Endothelial cell of umbilical vein (primary cell): ENCODE data around the gene ELMO1. TPM values are rescaled to one million over a fixed set of nuclear protein-coding genes. Genes with fewer than 3 reads are reported as not detected.

ENCODE experiments used
- Bru-seq: library from RNA; stranded (reverse); fragments of 400-500 nt; gene quantifications from one replicate; lab custom pipeline; 2021; lab: Mats Ljungman, UMichigan
- BruChase-seq, 2 experiments: library from RNA; stranded (reverse); fragments of 400-500 nt; gene quantifications; one replicate each; lab custom pipeline; 2021; lab: Mats Ljungman, UMichigan
- BruUV-seq: library from RNA; stranded (reverse); fragments of 400-500 nt; replicated peaks from 2 replicates; lab custom pipeline; 2021; lab: Mats Ljungman, UMichigan
- CTCF ChIA-PET: fragments of 300-600, 350-600 bp; sonication (Branson Sonifier 250); formaldehyde crosslinking; loops from one replicate; lab custom pipeline; 2021; ENCODE audit warnings: antibody characterized with exemption, inconsistent platforms; lab: Charles Lee
- POLR2A ChIA-PET: fragments of 300-600, 350-600 bp; sonication (Branson Sonifier 250); formaldehyde crosslinking; loops from one replicate; lab custom pipeline; 2021; ENCODE audit warnings: antibody characterized with exemption, inconsistent platforms; lab: Charles Lee
- DNase-seq: peaks from one replicate; pipeline ENCODE4 v3.0.0-alpha.2; 2011; ENCODE audit warnings: low read depth, low spot score
- FAIRE-seq: peaks from 2 replicates; lab custom pipeline; 2011; peaks lifted over from hg19 to GRCh38; lab: Jason Lieb, UNC
- H2AFZ ChIP-seq: 2 replicates; pipeline ENCODE4 v1.6.0; 2012; ENCODE audit warnings: low read depth, low read length, control low read depth, inconsistent platforms
- H3K27ac ChIP-seq: 2 replicates; pipeline ENCODE4 v1.5.1; 2011; ENCODE audit warnings: low read depth, mild to moderate bottlenecking, control low read depth, low read length, moderate library complexity; ENCODE audit not compliant: insufficient read depth
- H3K27me3 ChIP-seq, 2 experiments: 2 replicates each; pipeline versions ENCODE4 v1.6.0 to v1.6.1; 2011; ENCODE audit warnings: low read length in 2 of 2, mixed read lengths in 1 of 2; ENCODE audit not compliant: control insufficient read depth in 2 of 2, insufficient read depth in 2 of 2
- H3K36me3 ChIP-seq, 2 experiments: 2 replicates in 1 of 2; 3 replicates in 1 of 2; pipeline ENCODE4 v1.5.1; 2011; ENCODE audit warnings: low read length in 2 of 2, mild to moderate bottlenecking in 1 of 2, moderate library complexity in 1 of 2; ENCODE audit not compliant: control insufficient read depth in 2 of 2, insufficient read depth in 2 of 2; ENCODE audit errors: extremely low read depth in 1 of 2
- H3K4me1 ChIP-seq: 3 replicates; pipeline ENCODE4 v1.5.1; 2011; ENCODE audit warnings: mild to moderate bottlenecking, low read length; ENCODE audit not compliant: control insufficient read depth, insufficient read depth; ENCODE audit errors: extremely low read depth
- H3K4me2 ChIP-seq: 2 replicates; pipeline ENCODE4 v1.6.1; 2011; ENCODE audit warnings: low read length, control low read depth, mixed read lengths; ENCODE audit not compliant: insufficient read depth
- H3K4me3 ChIP-seq, 3 experiments: fragments of 200-600 bp in 1 of 3; sonication (generic), shearing (Covaris generic) in 1 of 3; replicated peaks in 1 of 3; 2 replicates each; pipeline ENCODE4 v1.5.1; 2011 to 2016; ENCODE audit warnings: control low read depth in 3 of 3, low read length in 3 of 3, mild to moderate bottlenecking in 2 of 3, inconsistent platforms in 1 of 3, low read depth in 1 of 3, moderate library complexity in 1 of 3; ENCODE audit not compliant: insufficient read depth in 1 of 3
- H3K79me2 ChIP-seq: 2 replicates; pipeline ENCODE4 v1.6.0; 2012; ENCODE audit warnings: low read length, inconsistent platforms; ENCODE audit not compliant: control insufficient read depth, insufficient read depth
- H3K9ac ChIP-seq: replicated peaks from 2 replicates; pipeline ENCODE3; 2011; ENCODE audit warnings: low read length, control low read depth; ENCODE audit not compliant: insufficient read depth; ENCODE audit errors: extremely low read depth
- H3K9me1 ChIP-seq: replicated peaks from 3 replicates; pipeline ENCODE4 v1.6.0; 2011; ENCODE audit warnings: mild to moderate bottlenecking, low read length; ENCODE audit not compliant: control insufficient read depth, insufficient read depth; ENCODE audit errors: extremely low read depth
- H3K9me3 ChIP-seq: replicated peaks from 2 replicates; pipeline ENCODE4 v1.5.1; 2012; ENCODE audit warnings: low read length, inconsistent platforms; ENCODE audit not compliant: control insufficient read depth, insufficient read depth
- H4K20me1 ChIP-seq: replicated peaks from 2 replicates; pipeline ENCODE3; 2011; ENCODE audit warnings: mild to moderate bottlenecking, low read length; ENCODE audit not compliant: control insufficient read depth, insufficient read depth; ENCODE audit errors: extremely low read depth
- CTCF ChIP-seq, 2 donors: IDR thresholded peaks; 1 replicate in 1 of 2; 2 replicates in 1 of 2; pipeline ENCODE4 v1.5.1; 2011; ENCODE audit warnings: low read length in 2 of 2, mild to moderate bottlenecking in 2 of 2, moderate library complexity in 2 of 2, control low read depth in 1 of 2, inconsistent platforms in 1 of 2, low read depth in 1 of 2; ENCODE audit not compliant: insufficient read depth in 1 of 2; ENCODE audit errors: extremely low read depth in 1 of 2
- EZH2 ChIP-seq: IDR thresholded peaks from 2 replicates; pipeline ENCODE4 v1.6.1; 2012; ENCODE audit warnings: borderline replicate concordance, low read depth, mild to moderate bottlenecking, moderate library complexity, low read length, inconsistent platforms; ENCODE audit not compliant: severe bottlenecking
- GATA2 ChIP-seq: IDR thresholded peaks from 2 replicates; pipeline ENCODE4 v1.7.0; 2011; ENCODE audit warnings: low read depth, mild to moderate bottlenecking, moderate library complexity, mixed read lengths, low read length; ENCODE audit not compliant: insufficient read length, insufficient read depth
- MYC ChIP-seq: IDR thresholded peaks from one replicate; pipeline ENCODE4 v1.6.1; 2011; ENCODE audit warnings: mild to moderate bottlenecking, low read depth, low read length
- POLR2A ChIP-seq: IDR thresholded peaks from 2 replicates; pipeline ENCODE4 v1.6.1; 2012; ENCODE audit warnings: low read depth, mild to moderate bottlenecking, control low read depth, low read length
- POLR2AphosphoS5 ChIP-seq: IDR thresholded peaks from 2 replicates; pipeline ENCODE4 v1.6.1; 2012; ENCODE audit warnings: low read depth, mild to moderate bottlenecking, control low read depth, low read length, moderate library complexity; ENCODE audit not compliant: insufficient read depth
- dilution Hi-C: fragments of 300-500 bp; cut with MboI; formaldehyde crosslinking; loops from one replicate; pipeline ENCODE4 v1.15.0; 2019; ENCODE audit warnings: low sequenced_read_pairs; ENCODE audit not compliant: extremely low pct_ligation_motif_present
- intact Hi-C: fragments of 100-400 bp; cut with micrococcal nuclease; formaldehyde crosslinking; loops from one replicate; pipeline ENCODE4 v1.10.0; 2022
- long read RNA-seq: library from polyadenylated mRNA; stranded (forward); transcript quantifications from one replicate; pipeline ENCODE4 v2.0.0, GENCODE V29; 2021
- polyA minus RNA-seq, 3 experiments: library from RNA; depleted of rRNA, polyadenylated mRNA; stranded (reverse); fragments of >200 nt; gene quantifications; 1 replicate in 1 of 3; 2 replicates in 2 of 3; pipeline ENCODE4 v1.2.3, GENCODE V29; 2011
- polyA plus RNA-seq, 4 experiments: library from polyadenylated mRNA; depleted of rRNA in 3 of 4; stranded (reverse) in 3 of 4; unstranded in 1 of 4; fragments of >200 nt; gene quantifications; 2 replicates each; pipeline versions ENCODE4 v1.2.1 to v1.2.3, GENCODE V29; 2011 to 2012; ENCODE audit warnings: missing spikeins in 1 of 4
- total RNA-seq: library from RNA; stranded (reverse); gene quantifications from 2 replicates; pipeline ENCODE4 v1.2.3, GENCODE V29; 2021

ELMO1 gene
- total RNA-seq (23.5 and 30.6 TPM in 2 replicates), polyA plus RNA-seq (16.2 and 17.0 TPM in 2 replicates), polyA minus RNA-seq (80.5 and 81.2 TPM in 2 replicates), Bru-seq, nascent RNA (percentile 75 among the genes with signal in this experiment), BruChase-seq, experiment 1, labeled RNA remaining after a 6-hour chase (percentile 54 among the genes with signal in this experiment), BruChase-seq, experiment 2, labeled RNA remaining after a 2-hour chase (percentile 57 among the genes with signal in this experiment)
- polyA plus RNA-seq (2011; cell fraction: cytosol; rRNA removed), result 11.3 and 13.5 TPM in 2 replicates
- 26.0 and 29.5 TPM in 2 replicates for polyA plus RNA-seq (2011; cell fraction: nucleus; rRNA removed)
- 10.0 and 10.7 TPM in 2 replicates for polyA plus RNA-seq (2012)
- polyA minus RNA-seq (2011; cell fraction: cytosol; rRNA and poly(A)+ RNA removed), result not detected
- 172 and 226 TPM in 2 replicates for polyA minus RNA-seq (2011; cell fraction: nucleus; rRNA and poly(A)+ RNA removed)
- long read RNA-seq, full-length matches to known transcripts, result 29 of 49 reads
- long read RNA-seq, partial matches to known transcripts, result 2 of 49 reads
- long read RNA-seq, other reads (novel, unspliced or antisense), result 18 of 49 reads

- Histone ChIP-seq H2AFZ (peak within 1 kb of the TSS; percentile 90), H3K36me3 (no peaks in the 10 kb centered on the region), H3K9me3 (no peaks in the 10 kb centered on the region), H3K9me1 (no peaks in the 10 kb centered on the region), H4K20me1 (no peaks in the 10 kb centered on the region), H3K27me3 (no peaks in the 10 kb centered on the region), H3K9ac (peak within 1 kb of the TSS; percentile 59), H3K79me2 (no peaks in the 10 kb centered on the region), H3K4me1 (peaks cover 21% of the 10 kb centered on the region), H3K4me3 (peak within 1 kb of the TSS; percentile 59 to 87 (median 86)), H3K4me2 (peak within 1 kb of the TSS; percentile 61), H3K27ac (peak within 1 kb of the TSS; percentile 32)
- BruUV-seq, result no TSS peak
- FAIRE-seq (peak; percentile 93), DNase-seq (peak; percentile 90)
- CTCF ChIA-PET, result interaction anchor here (0.7 to 4.2 kb wide), 22 partner anchors 9 to 241 kb away, joined by 3 to 59 read pairs (median 6); no protein-coding TSS in a partner anchor
- intact Hi-C loops, result loop anchor here (1.0 to 10.0 kb wide), 7 partner anchors 39 to 414 kb away; no protein-coding TSS in a partner anchor
- POLR2A ChIA-PET, result interaction anchor here (0.8 to 1.1 kb wide), 3 partner anchors 8 to 42 kb away, joined by 3 to 4 read pairs (median 3); no protein-coding TSS in a partner anchor
- no peak for TF ChIP-seq GATA2
- no peak for TF ChIP-seq MYC
- peak; percentile 8 for TF ChIP-seq EZH2
- peak; percentile 36 for TF ChIP-seq POLR2AphosphoS5
- TF ChIP-seq CTCF (IDR thresholded peaks at IDR 0.05; ENCODE audit: extremely low read depth in 1 of 2, insufficient read depth in 1 of 2, low read depth in 1 of 2, low read length in 2 of 2), result peak; percentile 36 to 78
- TF ChIP-seq POLR2A, result peak; percentile 54
- dilution Hi-C loops, result no loop called here
These were observed at the start of gene ELMO1 for GRCh38 chr7:37448636-37449361. ELMO1 (minus strand) TSS chr7:37448864; CDS start chr7:37342690, 106,174 bp downstream.
